Stimulated activated naive CD8-positive, alpha-beta T cell treated with anti-CD3 and anti-CD28 coated beads, Interleukin-15, amount 100 ng/mL, for 72 hours (primary cell): ENCODE data around the gene CRYBB1.

ENCODE experiments used
- ATAC-seq: fragments of 150-1000 bp; cut with Tn5 transposase; 2 replicates; pipeline ENCODE4 v1.10.0; 2021; ENCODE audit warnings: mild to moderate bottlenecking, moderate library complexity
- DNase-seq, 2 donors: peaks; one replicate each; pipeline ENCODE4 v3.0.0; 2021 to 2022
- H3K27ac Mint-ChIP-seq, 2 donors: one replicate each; pipeline ENCODE4 v1.8.0; 2022; ENCODE audit warnings: mild to moderate bottlenecking in 2 of 2, mixed read lengths in 2 of 2, moderate library complexity in 2 of 2
- H3K27me3 Mint-ChIP-seq: one replicate; pipeline ENCODE4 v1.8.0; 2022; ENCODE audit warnings: mixed read lengths
- H3K4me1 Mint-ChIP-seq: one replicate; pipeline ENCODE4 v1.8.0; 2022; ENCODE audit warnings: mild to moderate bottlenecking, mixed read lengths
- H3K4me3 Mint-ChIP-seq, 2 donors: one replicate each; pipeline ENCODE4 v1.8.0; 2022; ENCODE audit warnings: mild to moderate bottlenecking in 2 of 2, mixed read lengths in 2 of 2, moderate library complexity in 1 of 2
- H3K9me3 Mint-ChIP-seq, 2 donors: one replicate each; pipeline ENCODE4 v1.8.0; 2022; ENCODE audit warnings: mixed read lengths in 2 of 2

Gene CRYBB1

DNA sequence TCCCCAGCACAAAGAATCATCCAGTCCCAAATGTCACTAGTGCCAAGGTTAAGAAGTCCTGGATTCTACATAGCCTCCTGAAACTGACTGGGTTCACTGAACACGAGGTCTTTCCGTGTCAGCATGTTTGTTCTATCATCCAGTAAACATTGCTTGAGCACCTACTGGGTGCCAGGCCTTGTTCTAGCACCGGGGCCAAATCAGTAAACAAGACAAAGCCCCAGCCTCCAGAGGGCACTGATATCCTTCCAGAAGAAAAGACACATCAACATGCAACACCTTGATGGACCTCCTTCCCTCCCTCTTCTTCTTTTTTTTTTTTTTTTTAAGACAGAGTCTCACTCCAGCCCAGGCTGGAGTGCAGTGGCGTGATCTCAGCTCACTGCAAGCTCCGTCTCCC is 54.8 kb downstream of the CRYBB1 start:
- no peaks in the 10 kb centered on the region for H3K9me3 Mint-ChIP-seq
- DNase-seq = no peak
- no peak overlapping the region for H3K4me3 Mint-ChIP-seq
- no peak for ATAC-seq
- peak overlapping the region in 1 of 2 donors; percentile 95 for H3K27ac Mint-ChIP-seq
- H3K4me1 Mint-ChIP-seq = peaks cover 86% of the 10 kb centered on the region
- no peaks in the 10 kb centered on the region for H3K27me3 Mint-ChIP-seq

DNA sequence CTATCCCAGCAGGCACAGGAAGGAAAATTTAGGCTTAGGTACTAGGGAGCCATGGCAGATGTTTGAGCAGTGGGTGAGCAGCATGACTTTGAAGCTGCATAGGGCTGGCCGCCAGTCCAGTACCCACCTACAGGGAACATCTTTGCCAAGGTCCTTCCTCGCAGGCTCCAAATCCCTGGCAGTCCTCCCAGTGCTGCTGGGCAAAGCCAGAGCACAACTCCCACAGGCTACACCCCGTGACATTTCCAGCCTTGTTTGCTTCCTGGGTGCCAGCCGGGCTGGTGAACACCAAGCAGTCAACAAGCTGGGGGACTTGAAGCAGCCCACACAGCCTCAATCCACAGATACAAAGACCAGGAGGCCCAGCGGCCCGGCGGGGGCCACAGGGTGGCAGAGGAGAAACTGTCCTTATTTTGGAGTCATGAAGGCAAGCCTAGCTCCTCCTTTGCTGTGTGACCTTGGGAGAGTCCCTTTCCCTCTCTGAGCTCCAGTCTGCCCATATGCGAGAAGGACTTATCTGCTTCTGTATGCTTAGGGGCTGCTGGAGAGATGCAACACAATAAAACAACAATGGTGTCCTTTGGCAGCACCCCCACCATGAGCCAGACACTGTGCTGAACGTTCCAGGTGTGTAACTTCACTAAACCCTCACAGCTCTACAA is 55.9 kb downstream of the CRYBB1 start:
- ATAC-seq (no peak), DNase-seq (no peak)
- Mint-ChIP-seq H3K27me3 (no peaks in the 10 kb centered on the region), H3K27ac (peak overlapping the region in 1 of 2 donors; percentile 63), H3K4me1 (peaks cover 84% of the 10 kb centered on the region), H3K9me3 (no peaks in the 10 kb centered on the region), H3K4me3 (no peak overlapping the region)

DNA sequence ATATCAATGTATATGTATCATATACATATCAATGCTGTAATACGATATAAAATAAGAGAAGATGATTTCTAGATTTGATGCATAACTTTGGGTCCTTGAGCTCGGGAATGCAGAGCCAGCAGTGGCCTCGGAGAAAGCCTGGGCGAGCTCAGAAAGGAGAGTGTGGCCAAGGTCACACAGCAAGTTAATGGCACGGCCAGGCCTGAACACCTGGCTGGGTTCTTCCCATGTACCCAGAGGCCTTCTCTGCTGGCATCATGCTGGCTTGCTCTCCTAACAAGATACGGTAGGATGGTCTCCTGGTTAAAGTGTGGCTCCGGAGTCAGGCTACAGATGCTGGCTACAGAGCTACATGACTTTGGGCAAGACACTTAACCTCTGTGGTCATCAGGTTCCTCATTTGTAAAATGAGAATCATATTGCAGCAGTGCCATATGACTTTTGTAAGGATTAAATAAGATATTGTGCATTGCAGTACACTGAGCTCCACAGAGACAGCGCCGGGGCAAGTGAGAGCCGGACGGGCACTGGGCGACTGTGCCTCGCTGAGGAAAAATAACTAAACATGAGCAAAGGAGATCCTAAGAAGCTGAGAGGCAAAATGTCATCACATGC is 57.8 kb downstream of the CRYBB1 start:
- no peak overlapping the region for H3K4me3 Mint-ChIP-seq

DNA sequence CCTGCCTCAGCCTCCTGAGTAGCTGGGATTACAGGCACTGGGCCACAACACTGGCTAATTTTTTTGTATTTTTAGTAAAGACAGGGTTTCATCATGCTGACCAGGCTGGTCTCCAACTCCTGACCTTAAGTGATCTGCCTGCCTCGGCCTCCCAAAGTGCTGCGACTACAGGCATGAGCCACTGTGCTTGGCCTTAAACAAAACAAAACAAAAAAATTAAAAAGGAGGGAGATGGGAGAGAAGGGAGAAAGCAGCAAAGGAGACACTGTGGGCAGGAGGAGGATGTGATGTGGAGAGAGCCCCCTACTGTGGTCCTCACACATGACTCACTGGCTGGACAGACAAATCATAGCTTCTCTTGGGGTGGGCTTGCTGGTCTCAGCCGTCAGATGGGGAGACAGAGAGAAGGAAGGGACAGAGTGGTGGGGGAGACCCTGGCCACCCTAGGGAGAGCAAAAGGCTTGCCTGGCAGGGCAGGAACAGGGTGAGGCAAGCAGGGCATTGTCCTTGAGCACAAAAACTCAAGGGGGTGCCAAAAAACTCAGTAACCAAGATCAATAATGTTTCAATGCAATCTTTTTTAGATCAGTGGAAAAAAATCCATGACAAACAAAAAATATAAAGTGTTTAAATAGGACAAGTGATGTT is 59.5 kb downstream of the CRYBB1 start:
- no peak for DNase-seq
- peak overlapping the region in 1 of 2 donors; percentile 29 for H3K27ac Mint-ChIP-seq
- ATAC-seq = no peak
- H3K9me3 Mint-ChIP-seq = no peaks in the 10 kb centered on the region
- no peaks in the 10 kb centered on the region for H3K27me3 Mint-ChIP-seq
- H3K4me3 Mint-ChIP-seq = no peak overlapping the region
- H3K4me1 Mint-ChIP-seq = peaks cover 71% of the 10 kb centered on the region

More for the DNA sequence above, 57.8 kb downstream of the CRYBB1 start:
- Mint-ChIP-seq H3K4me1 (peaks cover 74% of the 10 kb centered on the region), H3K27ac (peak overlapping the region; percentile 22 to 42), H3K27me3 (no peaks in the 10 kb centered on the region), H3K9me3 (no peaks in the 10 kb centered on the region)
- no peak for DNase-seq
- ATAC-seq = no peak

DNA sequence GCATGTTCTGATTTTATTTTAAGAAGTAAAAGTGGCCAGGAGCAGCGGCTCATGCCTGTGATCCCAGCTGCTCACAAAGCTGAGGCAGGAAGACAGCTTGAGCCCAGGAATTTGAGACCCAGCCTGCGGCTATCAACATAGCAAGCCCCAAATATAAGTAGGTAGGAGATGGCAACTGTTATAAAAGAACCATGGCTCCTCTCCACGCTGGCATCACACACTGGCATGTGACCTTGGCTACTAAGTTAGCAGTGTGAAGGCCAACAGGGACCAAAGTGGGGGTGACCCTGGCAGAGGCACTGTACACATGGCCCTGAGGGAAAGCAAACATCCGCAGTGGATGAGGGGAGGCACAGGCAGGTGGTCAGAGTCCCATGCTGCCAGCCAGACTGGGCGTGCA is 60.9 kb downstream of the CRYBB1 start:
- ATAC-seq = no peak
- H3K9me3 Mint-ChIP-seq = no peaks in the 10 kb centered on the region
- H3K4me3 Mint-ChIP-seq = no peak overlapping the region
- peak overlapping the region in 1 of 2 donors; percentile 60 for H3K27ac Mint-ChIP-seq
- no peak for DNase-seq
- H3K4me1 Mint-ChIP-seq = peaks cover 56% of the 10 kb centered on the region
- no peaks in the 10 kb centered on the region for H3K27me3 Mint-ChIP-seq

DNA sequence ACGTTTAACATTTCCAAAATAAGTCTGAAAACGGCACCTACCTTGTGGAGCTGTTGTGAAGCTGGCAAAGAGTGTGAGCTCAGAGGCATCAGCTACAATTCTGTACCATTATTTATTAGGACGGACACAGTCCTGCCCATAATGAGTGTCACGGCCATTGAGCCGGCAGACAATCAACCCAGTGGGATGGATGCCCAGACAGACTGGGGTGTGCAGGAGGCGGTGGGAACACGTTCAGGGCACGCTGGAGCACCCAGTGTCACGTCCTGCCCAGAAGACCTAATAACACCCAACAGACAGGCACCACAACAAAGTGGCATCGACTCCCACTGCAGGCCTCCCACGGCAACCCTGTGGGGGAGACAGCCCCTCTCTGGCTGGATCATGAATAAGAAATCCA is 62.3 kb downstream of the CRYBB1 start:
- Mint-ChIP-seq H3K27ac (no peak overlapping the region), H3K4me3 (no peak overlapping the region), H3K4me1 (peaks cover 59% of the 10 kb centered on the region), H3K27me3 (no peaks in the 10 kb centered on the region), H3K9me3 (no peaks in the 10 kb centered on the region)
- ATAC-seq = no peak
- DNase-seq = no peak

DNA sequence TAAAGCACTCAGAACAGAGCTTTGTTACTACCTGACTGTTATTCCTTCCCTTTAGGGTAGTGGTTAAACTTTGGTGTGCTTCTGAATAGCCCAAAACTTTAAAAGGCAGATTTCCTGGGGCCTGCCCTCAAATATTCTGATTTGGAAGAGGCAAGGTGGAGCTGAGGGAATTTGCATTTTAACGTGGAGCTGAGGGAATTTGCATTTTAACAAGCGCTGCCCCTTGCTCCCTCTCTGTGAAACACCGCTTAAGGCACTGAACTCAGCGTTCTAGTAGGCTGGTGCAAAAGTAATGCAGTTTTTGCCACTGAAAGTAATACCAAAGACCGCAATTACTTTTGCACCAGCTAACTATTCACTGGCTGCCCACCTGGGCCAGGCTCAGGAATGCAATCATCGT is 62.9 kb downstream of the CRYBB1 start:
- Mint-ChIP-seq H3K27ac (no peak overlapping the region), H3K4me3 (no peak overlapping the region), H3K9me3 (no peaks in the 10 kb centered on the region), H3K27me3 (no peaks in the 10 kb centered on the region), H3K4me1 (peaks cover 59% of the 10 kb centered on the region)
- DNase-seq (no peak), ATAC-seq (no peak)

DNA sequence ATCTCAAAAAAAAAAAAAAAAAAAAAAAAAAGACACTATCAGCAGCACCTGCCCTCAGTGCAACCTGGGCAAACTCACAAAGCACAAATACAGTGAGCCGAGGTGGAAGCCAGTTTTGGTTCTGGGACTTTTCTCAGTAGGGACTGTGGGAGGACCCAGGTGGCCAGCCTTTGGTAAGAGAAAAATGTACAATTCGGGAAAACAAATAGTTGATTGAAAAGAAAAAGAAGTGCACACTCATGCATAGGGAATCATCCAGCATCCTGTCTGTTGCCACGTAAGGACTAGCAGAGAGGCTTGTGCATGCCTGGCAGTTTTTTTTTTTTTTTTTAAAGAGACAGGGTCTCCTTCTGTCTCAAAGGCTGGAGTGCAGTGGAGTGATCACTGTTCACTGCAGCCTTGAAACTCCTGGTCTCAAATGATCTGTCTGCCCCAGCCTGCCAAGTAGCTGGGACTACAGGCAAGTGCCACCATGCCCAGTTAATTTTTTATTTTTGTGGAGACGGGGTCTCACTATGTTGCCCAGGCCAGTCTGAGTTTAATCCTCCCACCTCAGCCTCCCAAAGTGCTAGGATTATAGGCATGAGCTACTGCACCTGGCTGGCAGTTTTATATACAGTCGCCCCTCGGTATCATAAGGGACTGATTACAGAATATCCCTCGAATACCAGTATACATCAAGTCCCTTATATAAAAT is 64.6 kb downstream of the CRYBB1 start:
- H3K27me3 Mint-ChIP-seq = no peaks in the 10 kb centered on the region
- ATAC-seq = no peak
- H3K4me1 Mint-ChIP-seq = peaks cover 51% of the 10 kb centered on the region
- no peak for DNase-seq
- peak overlapping the region in 1 of 2 donors; percentile 33 for H3K27ac Mint-ChIP-seq
- no peak overlapping the region for H3K4me3 Mint-ChIP-seq
- H3K9me3 Mint-ChIP-seq = no peaks in the 10 kb centered on the region

DNA sequence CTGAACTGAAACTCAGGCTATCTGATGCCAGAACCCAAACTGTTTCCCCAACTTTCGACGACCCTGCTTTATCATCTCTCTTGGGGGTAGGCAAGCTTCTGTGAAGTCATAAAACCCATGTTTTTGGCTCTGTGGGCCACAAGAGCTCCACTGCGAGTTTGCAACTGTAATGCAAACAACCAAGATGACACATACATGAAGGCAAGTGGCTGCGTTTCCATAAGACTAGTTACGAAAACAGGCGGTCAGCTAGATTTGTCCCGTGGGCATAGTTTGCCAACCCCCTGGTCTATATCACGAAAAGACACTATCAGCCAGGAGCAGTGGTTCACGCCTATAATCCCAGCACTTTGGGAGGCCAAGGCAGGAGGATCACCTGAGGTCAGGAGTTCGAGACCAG is 65.4 kb downstream of the CRYBB1 start:
- H3K4me3 Mint-ChIP-seq = no peak overlapping the region
- peaks cover 0 to 3% of the 10 kb centered on the region in 2 donors for H3K9me3 Mint-ChIP-seq
- no peak overlapping the region for H3K27ac Mint-ChIP-seq
- ATAC-seq (no peak), DNase-seq (no peak)
- H3K4me1 Mint-ChIP-seq = peaks cover 54% of the 10 kb centered on the region
- no peaks in the 10 kb centered on the region for H3K27me3 Mint-ChIP-seq

DNA sequence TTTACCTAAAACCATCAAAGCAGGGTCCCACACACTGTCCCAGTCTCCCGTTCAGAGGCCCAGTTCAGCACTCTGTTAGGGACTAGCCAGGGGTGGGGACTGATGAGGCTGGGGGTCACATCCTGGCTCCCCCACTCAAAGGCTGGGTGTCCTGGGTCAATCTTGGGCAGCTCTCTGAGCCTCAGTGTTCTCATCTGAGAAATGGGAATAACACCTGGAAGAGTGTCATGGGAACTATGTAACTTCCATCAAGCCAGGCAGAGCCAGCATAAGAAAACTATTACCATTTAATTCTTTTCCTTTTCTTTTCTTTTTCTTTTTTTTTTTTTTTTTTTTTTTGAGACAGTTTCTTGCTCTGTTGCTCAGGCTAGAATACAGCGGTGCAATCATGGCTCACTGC is 66.3 kb downstream of the CRYBB1 start:
- H3K4me1 Mint-ChIP-seq = peaks cover 54% of the 10 kb centered on the region
- no peaks in the 10 kb centered on the region for H3K27me3 Mint-ChIP-seq
- no peak for DNase-seq
- ATAC-seq = no peak
- H3K9me3 Mint-ChIP-seq = peaks cover 0 to 11% of the 10 kb centered on the region in 2 donors
- no peak overlapping the region for H3K4me3 Mint-ChIP-seq
- no peak overlapping the region for H3K27ac Mint-ChIP-seq

DNA sequence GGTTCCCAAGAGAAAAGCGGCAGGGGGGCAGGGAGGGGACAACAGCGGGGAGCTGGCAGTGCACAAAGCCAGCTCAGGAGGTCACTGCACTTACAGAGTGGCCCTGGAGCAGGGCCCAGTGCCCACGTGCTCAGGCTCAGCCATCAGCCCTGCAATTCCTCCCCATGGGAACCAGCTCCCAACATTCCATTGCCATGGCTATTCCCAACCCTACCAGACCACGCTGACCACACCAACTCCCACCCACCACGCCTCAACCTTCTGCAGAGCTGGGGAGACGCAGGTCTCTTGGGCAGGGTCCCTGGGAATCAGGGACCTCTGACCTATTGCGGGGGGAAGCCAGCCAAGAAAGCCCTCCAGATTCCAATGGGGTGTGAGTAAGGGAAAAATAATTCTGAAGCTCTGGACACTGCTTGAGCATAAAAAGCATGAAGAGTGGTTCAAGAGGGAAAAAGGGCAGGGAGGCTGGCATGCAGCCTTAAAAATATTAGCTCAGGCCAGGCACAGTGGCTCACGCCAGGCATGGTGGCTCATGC is 67.3 kb downstream of the CRYBB1 start:
- H3K27ac Mint-ChIP-seq = peak overlapping the region in 1 of 2 donors; percentile 86
- DNase-seq = no peak
- peaks cover 0 to 13% of the 10 kb centered on the region in 2 donors for H3K9me3 Mint-ChIP-seq
- peaks cover 60% of the 10 kb centered on the region for H3K4me1 Mint-ChIP-seq
- ATAC-seq = no peak
- H3K4me3 Mint-ChIP-seq = no peak overlapping the region
- H3K27me3 Mint-ChIP-seq = no peaks in the 10 kb centered on the region

DNA sequence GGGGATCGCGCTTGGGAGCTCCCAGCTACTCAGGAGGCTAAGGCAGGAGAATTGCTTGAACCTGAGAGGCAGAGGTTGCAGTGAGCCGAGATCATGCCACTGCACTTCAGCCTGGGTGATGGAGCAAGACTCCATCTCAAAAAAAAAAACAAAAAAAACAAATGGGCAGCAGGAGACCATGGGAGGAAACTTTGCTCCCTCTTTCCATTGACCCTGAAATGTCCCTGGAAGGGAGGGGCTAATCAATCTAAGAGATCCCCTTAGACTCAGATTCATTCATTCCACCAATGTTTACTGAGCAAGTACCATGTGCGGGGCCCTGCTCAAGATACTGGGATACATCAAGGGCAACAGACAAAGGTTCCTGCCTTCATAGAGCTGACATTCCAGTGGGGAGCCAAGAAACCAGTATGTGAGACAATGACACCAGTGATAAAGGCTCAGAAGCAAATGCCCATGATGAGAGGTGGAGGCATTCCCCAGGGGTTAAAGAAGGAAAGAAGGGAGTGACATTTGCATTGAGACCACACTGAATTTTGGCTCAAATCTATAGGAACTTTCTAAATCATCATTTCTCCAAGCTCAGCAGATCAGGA is 67.8 kb downstream of the CRYBB1 start:
- Mint-ChIP-seq H3K27me3 (no peaks in the 10 kb centered on the region), H3K4me3 (no peak overlapping the region), H3K4me1 (peaks cover 63% of the 10 kb centered on the region), H3K27ac (peak overlapping the region in 1 of 2 donors; percentile 86), H3K9me3 (peaks cover 0 to 13% of the 10 kb centered on the region in 2 donors)
- ATAC-seq (no peak), DNase-seq (no peak)
